ENCODE measurements around the gene SUOX. TPM values are rescaled to one million over a fixed set of nuclear protein-coding genes. Genes with fewer than 3 reads are reported as not detected.

The SUOX gene
- 10 to 100 TPM in 3 of 4 donors, 1 to 10 TPM in 1; 5.1 to 35.5 (median 26.7) TPM for total RNA-seq

- DNase-seq, result peak; percentile 96 to 98
- Histone ChIP-seq H3K36me3 (no peaks in the 10 kb centered on the region), H3K9me3 (no peaks in the 10 kb centered on the region), H3K27ac (peak within 1 kb of the TSS; percentile 81 to 85), H3K4me3 (peak within 1 kb of the TSS; percentile 60 to 63), H3K27me3 (no peaks in the 10 kb centered on the region), H3K4me1 (no peaks in the 10 kb centered on the region)
- intact Hi-C loops (cut with DNase I; ENCODE audit: low total_unique reads), result loop anchor here (10.0 kb wide), 1 partner anchor 48 kb away; the partner anchor contains the start of gene RPS26
- TF ChIP-seq CTCF (IDR thresholded peaks at IDR 0.05) (no peak), POLR2A (IDR thresholded peaks at IDR 0.05) (peak; percentile 56 to 63)
Observed at GRCh38 chr12:55996715-55997534, at the start of gene SUOX. SUOX (plus strand) TSS chr12:55997276; CDS start chr12:56002222, 4,946 bp downstream.

- TF ChIP-seq CTCF (IDR thresholded peaks at IDR 0.05) (no peak), POLR2A (IDR thresholded peaks at IDR 0.05) (no peak)
- Histone ChIP-seq H3K27me3 (no peaks in the 10 kb centered on the region), H3K4me3 (no peak overlapping the region), H3K36me3 (no peaks in the 10 kb centered on the region), H3K9me3 (no peaks in the 10 kb centered on the region), H3K4me1 (no peaks in the 10 kb centered on the region), H3K27ac (no peak overlapping the region)
- no peak for DNase-seq
- intact Hi-C loops (cut with DNase I; ENCODE audit: low total_unique reads), result no loop called here
Observed at GRCh38 chr12:55955344-55955743, 41.7 kb upstream of the SUOX start.

GRCh38 chr12:55955800-55956508 lies 41.1 kb upstream of the SUOX start:
- intact Hi-C loops (cut with DNase I; ENCODE audit: low total_unique reads), result no loop called here
- TF ChIP-seq CTCF (IDR thresholded peaks at IDR 0.05) (no peak), POLR2A (IDR thresholded peaks at IDR 0.05) (no peak)
- DNase-seq, result peak in 1 of 2 donors; percentile 27
- Histone ChIP-seq H3K27me3 (no peaks in the 10 kb centered on the region), H3K4me1 (no peaks in the 10 kb centered on the region), H3K4me3 (no peak overlapping the region), H3K9me3 (no peaks in the 10 kb centered on the region), H3K36me3 (no peaks in the 10 kb centered on the region), H3K27ac (no peak overlapping the region)

GRCh38 chr12:55957106-55957859 lies 39.8 kb upstream of the SUOX start:
- DNase-seq, result peak in 1 of 2 donors; percentile 25
- H3K27me3 ChIP-seq, result no peaks in the 10 kb centered on the region
- no peak overlapping the region for H3K27ac ChIP-seq
- H3K9me3 ChIP-seq, result no peaks in the 10 kb centered on the region
- H3K4me1 ChIP-seq, result no peaks in the 10 kb centered on the region
- no peak overlapping the region for H3K4me3 ChIP-seq
- no peak for TF ChIP-seq CTCF (IDR thresholded peaks at IDR 0.05)
- no peak for TF ChIP-seq POLR2A (IDR thresholded peaks at IDR 0.05)
- H3K36me3 ChIP-seq, result no peaks in the 10 kb centered on the region
- intact Hi-C loops (cut with DNase I; ENCODE audit: low total_unique reads), result no loop called here

Measured in uterus (tissue), 4 donors.